Measurements from ENCODE around the gene COPS9. TPM values are rescaled to one million over a fixed set of nuclear protein-coding genes. Genes with fewer than 3 reads are reported as not detected.

Gene COPS9
- total RNA-seq, 1 experiment from 2014 or later, result 473 TPM

GRCh38 chr2:240121675-240122074 is 14.4 kb downstream of the COPS9 start:
- no peaks in the 10 kb centered on the region for H3K9me3 ChIP-seq (ENCODE audit: low read length)
- TF ChIP-seq EZH2 (IDR thresholded peaks at IDR 0.05; ENCODE audit: low read length, unreplicated experiment) (no peak), EZH2phosphoT487 (IDR thresholded peaks at IDR 0.05; ENCODE audit: borderline replicate concordance, low read length) (no peak), CTCF (conservative IDR thresholded peaks at IDR 0.05; ENCODE audit: low read depth, low read length) (no peak)
- ATAC-seq (no peak), DNase-seq (no peak)
- no peaks in the 10 kb centered on the region for H3K79me2 ChIP-seq (ENCODE audit: low read length)
- no peaks in the 10 kb centered on the region for H4K20me1 ChIP-seq (ENCODE audit: low read length)
- H3K4me2 ChIP-seq (ENCODE audit: low read length), result no peak overlapping the region
- no peak overlapping the region for H2AFZ ChIP-seq (ENCODE audit: low read length)
- intact Hi-C loops (cut with micrococcal nuclease), result no loop called here
- H3K27me3 ChIP-seq (ENCODE audit: low read length), result no peaks in the 10 kb centered on the region
- H3K27ac ChIP-seq (ENCODE audit: low read length), result no peak overlapping the region
- no peak overlapping the region for H3K4me3 ChIP-seq (ENCODE audit: low read length)
- no peak overlapping the region for H3K9ac ChIP-seq (ENCODE audit: low read length)
- BruUV-seq (replicated peaks), result no TSS peak
- no peaks in the 10 kb centered on the region for H3K9me2 ChIP-seq (replicated peaks; ENCODE audit: low read length)
- no peaks in the 10 kb centered on the region for H3K4me1 ChIP-seq (ENCODE audit: insufficient read depth, low read length)
- H3K36me3 ChIP-seq (ENCODE audit: low read depth, low read length), result no peaks in the 10 kb centered on the region
- POLR2A ChIA-PET (ENCODE audit: unreplicated experiment), result no interaction called here
- H3F3A ChIP-seq (ENCODE audit: low read length, unreplicated experiment), result no peaks in the 10 kb centered on the region
- CTCF ChIA-PET, result no interaction called here

GRCh38 chr2:240121190-240121589 is 14.9 kb downstream of the COPS9 start:
- H3K27me3 ChIP-seq (ENCODE audit: low read length), result no peaks in the 10 kb centered on the region

GRCh38 chr2:240114233-240114632 is 21.9 kb downstream of the COPS9 start:
- Histone ChIP-seq H3K4me2 (ENCODE audit: low read length) (no peak overlapping the region), H3K4me3 (ENCODE audit: low read length) (no peak overlapping the region), H3K9ac (ENCODE audit: low read length) (no peak overlapping the region), H3K36me3 (ENCODE audit: low read depth, low read length) (no peaks in the 10 kb centered on the region), H3F3A (ENCODE audit: low read length, unreplicated experiment) (no peaks in the 10 kb centered on the region), H3K9me2 (replicated peaks; ENCODE audit: low read length) (no peaks in the 10 kb centered on the region), H3K4me1 (ENCODE audit: insufficient read depth, low read length) (no peaks in the 10 kb centered on the region), H3K79me2 (ENCODE audit: low read length) (no peaks in the 10 kb centered on the region), H3K9me3 (ENCODE audit: low read length) (no peaks in the 10 kb centered on the region), H3K27me3 (ENCODE audit: low read length) (peaks cover 57% of the 10 kb centered on the region), H2AFZ (ENCODE audit: low read length) (no peak overlapping the region), H3K27ac (ENCODE audit: low read length) (no peak overlapping the region), H4K20me1 (ENCODE audit: low read length) (no peaks in the 10 kb centered on the region)
- POLR2A ChIA-PET (ENCODE audit: unreplicated experiment), result no interaction called here
- no peak for ATAC-seq
- intact Hi-C loops (cut with micrococcal nuclease), result no loop called here
- no TSS peak for BruUV-seq (replicated peaks)
- TF ChIP-seq EZH2 (IDR thresholded peaks at IDR 0.05; ENCODE audit: low read length, unreplicated experiment), result no peak
- no peak for TF ChIP-seq CTCF (conservative IDR thresholded peaks at IDR 0.05; ENCODE audit: low read depth, low read length)
- no peak for TF ChIP-seq EZH2phosphoT487 (IDR thresholded peaks at IDR 0.05; ENCODE audit: borderline replicate concordance, low read length)
- DNase-seq, result no peak
- CTCF ChIA-PET, result no interaction called here

More at GRCh38 chr2:240121190-240121589, 14.9 kb downstream of the COPS9 start:
- POLR2A ChIA-PET (ENCODE audit: unreplicated experiment), result no interaction called here
- no peaks in the 10 kb centered on the region for H3K9me3 ChIP-seq (ENCODE audit: low read length)
- no peak overlapping the region for H3K9ac ChIP-seq (ENCODE audit: low read length)
- no peaks in the 10 kb centered on the region for H3K36me3 ChIP-seq (ENCODE audit: low read depth, low read length)
- ATAC-seq, result no peak
- no peak for DNase-seq
- H3K79me2 ChIP-seq (ENCODE audit: low read length), result no peaks in the 10 kb centered on the region
- no peaks in the 10 kb centered on the region for H3K9me2 ChIP-seq (replicated peaks; ENCODE audit: low read length)
- no peaks in the 10 kb centered on the region for H3F3A ChIP-seq (ENCODE audit: low read length, unreplicated experiment)
- intact Hi-C loops (cut with micrococcal nuclease), result no loop called here
- H4K20me1 ChIP-seq (ENCODE audit: low read length), result no peaks in the 10 kb centered on the region
- CTCF ChIA-PET, result no interaction called here
- no peak overlapping the region for H3K4me3 ChIP-seq (ENCODE audit: low read length)
- no peak overlapping the region for H3K27ac ChIP-seq (ENCODE audit: low read length)
- no peak overlapping the region for H2AFZ ChIP-seq (ENCODE audit: low read length)
- no peak overlapping the region for H3K4me2 ChIP-seq (ENCODE audit: low read length)
- TF ChIP-seq CTCF (conservative IDR thresholded peaks at IDR 0.05; ENCODE audit: low read depth, low read length) (no peak), EZH2 (IDR thresholded peaks at IDR 0.05; ENCODE audit: low read length, unreplicated experiment) (no peak), EZH2phosphoT487 (IDR thresholded peaks at IDR 0.05; ENCODE audit: borderline replicate concordance, low read length) (no peak)
- BruUV-seq (replicated peaks), result no TSS peak
- no peaks in the 10 kb centered on the region for H3K4me1 ChIP-seq (ENCODE audit: insufficient read depth, low read length)

Data from PC-3 (cell line).